ENCODE results near the gene EFEMP2.

The EFEMP2 gene

GRCh38 chr11:65826984-65827735 lies 45.4 kb downstream of the EFEMP2 start:
- DNase-seq (ENCODE audit: low spot score): no peak

DNA sequence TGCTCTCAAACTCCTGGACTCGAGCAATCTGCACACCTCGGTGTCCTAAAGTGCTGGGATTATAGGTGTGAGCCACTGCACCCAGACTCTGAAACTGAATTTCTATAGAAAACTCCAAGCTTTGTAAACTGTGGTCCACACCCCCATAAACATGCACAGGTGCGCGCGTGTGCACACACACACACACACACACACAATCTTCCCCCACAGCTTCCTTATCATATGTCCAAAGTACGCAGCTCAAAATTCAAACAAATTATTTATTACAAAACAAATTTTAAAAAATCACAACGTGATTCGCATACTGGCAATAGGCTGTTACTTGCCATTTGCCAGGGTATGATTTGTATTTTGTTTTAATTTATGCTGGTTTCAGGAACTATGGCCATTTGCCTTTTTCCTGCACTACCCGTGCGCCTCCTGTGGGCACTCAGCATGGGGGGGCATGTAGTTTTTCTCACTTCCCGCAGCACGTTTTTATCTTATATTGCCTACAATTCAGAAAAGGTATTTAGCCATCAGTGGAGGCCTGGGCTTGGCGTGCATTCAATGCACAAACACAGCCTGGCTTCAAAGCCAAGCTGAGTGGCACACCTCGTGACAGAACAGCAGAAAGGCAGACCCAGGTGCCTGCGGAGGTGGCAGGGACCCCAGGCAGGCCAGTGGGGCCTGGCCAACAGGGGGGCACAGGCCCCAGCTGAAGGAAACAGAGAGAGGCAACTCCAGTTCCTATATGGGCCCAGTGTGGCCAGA lies 49.6 kb downstream of the EFEMP2 start:
- no peak for DNase-seq (ENCODE audit: low spot score)

DNA sequence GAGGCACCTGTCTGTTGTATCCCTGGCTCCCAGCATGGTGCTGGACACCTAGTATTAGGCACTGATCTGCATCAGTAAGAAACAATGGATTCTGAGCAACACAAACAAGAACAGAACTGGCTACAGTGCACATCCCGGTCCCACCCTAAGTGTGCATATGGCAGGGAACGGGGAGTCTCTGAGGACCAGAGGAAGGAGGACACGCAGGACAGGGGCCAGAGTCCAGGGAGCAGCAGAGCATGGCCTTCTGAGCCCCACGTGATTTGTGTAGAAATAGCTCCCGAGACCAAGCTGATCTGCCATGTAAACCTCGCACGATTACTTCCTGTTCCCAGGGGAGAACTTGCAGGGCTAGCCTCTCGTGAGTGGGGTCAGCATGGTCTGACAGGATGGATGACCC lies 51.5 kb downstream of the EFEMP2 start:
- no peak for DNase-seq (ENCODE audit: low spot score)

DNA sequence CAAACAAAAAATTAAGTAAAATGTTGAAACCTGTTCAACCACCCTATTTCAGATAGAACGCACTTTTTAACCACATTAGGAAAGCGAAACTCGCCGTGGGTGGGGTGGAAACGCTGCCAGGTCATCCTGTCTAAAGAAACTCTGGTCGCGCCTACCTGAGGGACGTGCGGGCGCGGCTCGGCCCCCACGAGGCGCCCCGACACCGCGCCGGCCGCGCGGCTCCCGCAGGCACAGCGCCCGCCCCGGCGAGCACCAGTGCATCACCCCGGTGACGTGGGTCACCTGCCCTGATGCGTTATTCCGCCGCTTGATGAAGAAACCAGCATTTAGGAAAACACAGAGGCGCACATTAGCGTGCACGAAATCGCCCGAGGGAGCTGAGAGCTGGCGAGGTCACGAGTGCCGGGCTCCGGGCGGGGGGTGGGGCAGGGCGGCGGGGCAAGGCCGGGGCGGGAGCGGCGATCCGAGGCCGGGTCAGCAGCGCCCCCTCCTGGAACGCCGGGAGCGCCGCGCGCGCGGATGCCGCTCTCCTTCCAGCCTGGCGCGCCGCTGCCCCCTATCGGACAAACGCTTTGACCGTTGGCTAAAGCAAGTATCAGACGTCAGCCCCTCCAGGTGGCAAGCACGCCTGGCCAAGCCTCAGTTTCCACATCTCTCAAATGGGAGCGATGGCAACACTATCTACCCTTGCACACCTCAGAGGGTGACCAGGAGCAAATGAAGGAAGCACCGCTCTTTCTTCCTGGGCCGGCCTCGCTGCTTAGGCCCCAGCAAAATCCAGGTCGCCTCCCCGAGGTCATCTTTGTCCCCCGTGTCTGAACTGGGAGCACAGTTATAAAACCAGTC lies 54.5 kb downstream of the EFEMP2 start:
- DNase-seq (ENCODE audit: low spot score): peak; percentile 94

GRCh38 chr11:65817312-65817834 lies 55.2 kb downstream of the EFEMP2 start:
- no peak for DNase-seq (ENCODE audit: low spot score)

DNA sequence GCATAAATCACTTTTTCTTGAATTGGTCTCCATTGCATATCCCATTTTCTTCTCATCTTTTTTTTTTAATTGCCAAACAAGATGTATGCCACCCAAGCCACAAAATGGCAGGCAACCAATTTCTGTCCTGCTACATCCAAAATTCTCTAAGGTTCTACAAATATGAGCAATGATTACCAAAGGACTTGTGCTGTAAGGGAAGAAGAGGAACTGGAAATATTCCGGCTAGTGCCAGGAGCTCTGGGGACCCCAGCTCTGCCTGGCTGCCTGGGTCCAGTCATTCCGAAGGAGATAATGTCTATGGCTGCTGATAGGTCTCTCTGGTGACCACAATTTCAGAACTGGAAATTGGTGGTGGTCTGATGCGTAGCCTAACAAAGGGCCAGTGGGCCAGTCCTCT lies 55.9 kb downstream of the EFEMP2 start:
- DNase-seq (ENCODE audit: low spot score): no peak

Data from AG08395 (cell line).